Erythroblast (primary cell): ENCODE measurements around the gene SLC19A3.

ENCODE experiments used
- GATA1 ChIP-seq: IDR thresholded peaks from 2 replicates; pipeline ENCODE4 v1.6.1; 2011; ENCODE audit warnings: low read depth, mild to moderate bottlenecking, control low read depth, low read length, moderate library complexity
- POLR2A ChIP-seq: IDR thresholded peaks from 2 replicates; pipeline ENCODE4 v1.6.1; 2011; ENCODE audit warnings: mild to moderate bottlenecking, low read length

DNA sequence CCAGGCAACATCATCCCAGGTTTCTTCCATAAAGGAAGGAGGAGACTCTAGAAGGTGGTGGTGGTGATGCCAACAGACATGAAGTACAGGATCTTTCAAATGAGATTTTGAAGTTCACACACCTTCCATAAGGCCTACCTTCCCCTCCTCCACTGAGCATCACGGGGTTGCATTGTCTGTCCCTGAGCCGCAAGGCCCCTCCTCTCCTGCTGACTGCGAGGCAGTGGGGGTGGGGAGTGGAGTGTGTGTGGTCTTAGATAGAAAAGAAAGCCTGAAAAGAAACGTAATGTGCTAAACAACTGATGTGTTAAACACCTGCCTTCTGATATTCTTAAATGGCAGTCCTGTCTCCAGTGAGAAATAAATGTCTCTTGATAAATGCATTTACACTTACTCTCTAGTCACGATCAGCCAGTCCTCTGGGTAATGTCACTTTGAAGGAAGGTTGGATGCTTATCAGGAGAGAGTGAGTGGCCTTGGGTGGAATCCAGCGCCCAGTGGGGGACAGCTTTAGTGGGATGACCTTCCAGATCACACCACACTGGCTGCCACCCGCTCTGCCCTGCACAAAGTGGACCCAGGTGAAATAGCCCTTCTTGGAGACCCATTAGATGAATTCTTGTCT, 56.7 kb downstream of the SLC19A3 start:
- TF ChIP-seq POLR2A (no peak), GATA1 (no peak)
